Tibial nerve (tissue), 4 donors: ENCODE data around the gene CEP250.

Experiments
- EP300 ChIP-seq, 2 donors: sonication (generic); formaldehyde crosslinking; IDR thresholded peaks; one replicate each; pipeline ENCODE4 v1.6.1; 2017; ENCODE audit warnings: antibody characterized with exemption in 2 of 2, mild to moderate bottlenecking in 1 of 2
- POLR2A ChIP-seq, 2 donors: fragments of 450-650 bp; IDR thresholded peaks; one replicate each; pipeline ENCODE4 v1.6.1; 2017; ENCODE audit warnings: antibody characterized with exemption in 2 of 2, mild to moderate bottlenecking in 2 of 2, moderate library complexity in 2 of 2
- TF ChIP-seq, protein P1 (sequence below), 5 experiments: fragments of 200-600 bp in 3 of 5; fragments of 450-650 bp in 2 of 5; sonication (generic) in 3 of 5; IDR thresholded peaks; one replicate each; pipeline ENCODE4 v1.5.1; 2016 to 2019; ENCODE audit warnings: antibody characterized with exemption in 5 of 5, mild to moderate bottlenecking in 3 of 5, moderate library complexity in 2 of 5

- TF ChIP-seq POLR2A (IDR thresholded peaks at IDR 0.05) (no peak), EP300 (IDR thresholded peaks at IDR 0.05) (no peak)
- TF ChIP-seq, protein P1, sequence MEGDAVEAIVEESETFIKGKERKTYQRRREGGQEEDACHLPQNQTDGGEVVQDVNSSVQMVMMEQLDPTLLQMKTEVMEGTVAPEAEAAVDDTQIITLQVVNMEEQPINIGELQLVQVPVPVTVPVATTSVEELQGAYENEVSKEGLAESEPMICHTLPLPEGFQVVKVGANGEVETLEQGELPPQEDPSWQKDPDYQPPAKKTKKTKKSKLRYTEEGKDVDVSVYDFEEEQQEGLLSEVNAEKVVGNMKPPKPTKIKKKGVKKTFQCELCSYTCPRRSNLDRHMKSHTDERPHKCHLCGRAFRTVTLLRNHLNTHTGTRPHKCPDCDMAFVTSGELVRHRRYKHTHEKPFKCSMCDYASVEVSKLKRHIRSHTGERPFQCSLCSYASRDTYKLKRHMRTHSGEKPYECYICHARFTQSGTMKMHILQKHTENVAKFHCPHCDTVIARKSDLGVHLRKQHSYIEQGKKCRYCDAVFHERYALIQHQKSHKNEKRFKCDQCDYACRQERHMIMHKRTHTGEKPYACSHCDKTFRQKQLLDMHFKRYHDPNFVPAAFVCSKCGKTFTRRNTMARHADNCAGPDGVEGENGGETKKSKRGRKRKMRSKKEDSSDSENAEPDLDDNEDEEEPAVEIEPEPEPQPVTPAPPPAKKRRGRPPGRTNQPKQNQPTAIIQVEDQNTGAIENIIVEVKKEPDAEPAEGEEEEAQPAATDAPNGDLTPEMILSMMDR (IDR thresholded peaks at IDR 0.05), result no peak
Observed at GRCh38 chr20:35503841-35504561, 48.6 kb downstream of the CEP250 start.
